Right lobe of liver (tissue), 6 donors: Measurements from ENCODE around the gene CPLX3. TPM values are rescaled to one million over a fixed set of nuclear protein-coding genes. Genes with fewer than 3 reads are reported as not detected.

Experiments
- ATAC-seq, 4 donors: fragments of 200-7000 bp; cut with Tn5 transposase; one replicate each; pipeline ENCODE4 v1.9.1; 2020; ENCODE audit warnings: mild to moderate bottlenecking in 4 of 4, moderate library complexity in 4 of 4
- DNase-seq, 3 donors: peaks; one replicate each; pipeline ENCODE4 v3.0.0-alpha.2; 2020
- H3K27ac ChIP-seq, 3 donors: fragments of 200-600 bp; one replicate each; pipeline ENCODE4 v1.8.0; 2022
- H3K27me3 ChIP-seq, 2 donors: fragments of 200-600 bp; one replicate each; pipeline ENCODE4 v1.8.0; 2022
- H3K36me3 ChIP-seq, 4 donors: fragments of 200-600 bp; sonication (generic) in 1 of 4; one replicate each; pipeline versions ENCODE4 v1.5.1 to v1.8.0; 2017 to 2022; ENCODE audit warnings: control low read depth in 1 of 4
- H3K4me1 ChIP-seq, 4 donors: fragments of 200-600 bp; sonication (generic) in 1 of 4; one replicate each; pipeline versions ENCODE4 v1.5.1 to v1.8.0; 2017 to 2022; ENCODE audit warnings: control low read depth in 1 of 4
- H3K4me3 ChIP-seq, 3 donors: fragments of 200-600 bp; one replicate each; pipeline ENCODE4 v1.8.0; 2022
- H3K9me3 ChIP-seq, 4 donors: fragments of 200-600 bp; sonication (generic) in 1 of 4; one replicate each; pipeline versions ENCODE4 v1.5.1 to v1.8.0; 2017 to 2022; ENCODE audit warnings: control low read depth in 1 of 4
- POLR2A ChIP-seq: fragments of 450-650 bp; IDR thresholded peaks from one replicate; pipeline ENCODE4 v1.6.1; 2017; ENCODE audit warnings: antibody characterized with exemption, mild to moderate bottlenecking
- WGBS: methylation state at CpG from one replicate; pipeline ENCODE4 v1.1.6; 2018; ENCODE audit warnings: low coverage, low lambda C conversion rate; ENCODE audit not compliant: insufficient coverage; ENCODE audit errors: missing lambda C conversion rate; 5-methylcytosine and 5-hydroxymethylcytosine counted together
- intact Hi-C, 2 donors: fragments of 100-400 bp; cut with DNase I; formaldehyde crosslinking; loops; one replicate each; pipeline versions ENCODE4 v1.11.2 to v1.14.1; 2022
- microRNA-seq, 2 donors: library from miRNA; unstranded; fragments of <30 nt; microRNA quantifications; one replicate each; pipeline ENCODE4, GENCODE V29; 2019 to 2020
- small RNA-seq, 2 experiments: library from RNA; depleted of rRNA; stranded (forward); fragments of <200 nt; gene quantifications; one replicate each; pipeline ENCODE3, GENCODE V24; 2016
- total RNA-seq, 6 experiments: library from RNA; depleted of rRNA in 2 of 6; stranded (reverse); fragments of >200 nt in 2 of 6; fragmentation: NEBNext Ultra II Directional in 3 of 6; extraction: Animal tissue kit (Norgen Biotek cat#: 25700) in 3 of 6; gene quantifications; one replicate each; pipeline versions ENCODE4 v1.1.0 to v1.2.4, GENCODE V29; 2016 to 2023
- TF ChIP-seq, protein P1 (sequence below), 4 donors: fragments of 200-600 bp in 3 of 4; fragments of 450-650 bp in 1 of 4; IDR thresholded peaks; one replicate each; pipeline versions ENCODE4 v1.5.1 to v1.8.0; 2016 to 2022; ENCODE audit warnings: antibody characterized with exemption in 4 of 4, mild to moderate bottlenecking in 2 of 4
- donor health status: DM: no; HTN: yes; CAD: no.
- donor health status: DM: no; HTN: no; CAD: no.
- donor health status: DM: no; HTN: no; CAD: no.
- donor health status: DM: no; HTN: yes; CAD: no.
- donor health status: DM: no; HTN: yes; CAD: no.

CPLX3 gene
- total RNA-seq, 6 experiments from 2014 or later = not detected

DNA sequence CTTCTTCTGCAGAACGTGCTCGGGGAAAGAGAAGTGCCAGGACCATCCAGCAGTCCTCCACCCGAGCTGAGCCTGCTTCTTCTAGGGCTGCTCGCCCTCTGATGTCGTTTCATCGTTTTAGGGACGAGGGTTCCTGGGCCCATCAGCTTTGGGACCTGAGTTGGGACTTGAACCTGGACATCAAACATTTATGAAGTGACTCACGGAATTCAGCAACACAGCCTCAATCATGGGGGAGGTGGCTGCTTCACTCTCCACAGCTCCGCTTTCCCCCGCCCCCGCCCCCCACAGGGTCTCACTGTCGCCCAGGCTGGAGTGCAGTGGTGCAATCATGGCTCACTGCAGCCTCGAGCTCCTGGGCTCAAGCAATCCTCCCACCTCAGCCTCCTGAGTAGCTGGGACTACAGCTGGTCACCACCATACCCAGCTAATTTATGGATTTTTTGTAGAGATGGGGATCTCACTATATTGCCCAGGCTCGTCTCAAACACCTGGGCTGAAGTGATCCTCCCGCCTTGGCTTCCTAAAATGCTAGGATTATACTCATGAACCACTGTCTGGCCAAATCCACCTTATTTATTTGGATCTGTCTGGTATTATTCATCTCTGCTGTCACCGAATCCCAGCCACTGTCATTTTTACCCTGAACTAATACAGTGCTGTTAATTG lies 47.5 kb downstream of the CPLX3 start:
- WGBS = 33% methylated on average over 9 of the region's 16 CpGs
- ATAC-seq (peak in 1 of 4 donors; percentile 37), DNase-seq (no peak)
- H3K4me3 ChIP-seq = peak overlapping the region; percentile 80 to 92 (median 84)
- H3K9me3 ChIP-seq = no peaks in the 10 kb centered on the region
- no peak for TF ChIP-seq POLR2A
- TF ChIP-seq, protein P1, sequence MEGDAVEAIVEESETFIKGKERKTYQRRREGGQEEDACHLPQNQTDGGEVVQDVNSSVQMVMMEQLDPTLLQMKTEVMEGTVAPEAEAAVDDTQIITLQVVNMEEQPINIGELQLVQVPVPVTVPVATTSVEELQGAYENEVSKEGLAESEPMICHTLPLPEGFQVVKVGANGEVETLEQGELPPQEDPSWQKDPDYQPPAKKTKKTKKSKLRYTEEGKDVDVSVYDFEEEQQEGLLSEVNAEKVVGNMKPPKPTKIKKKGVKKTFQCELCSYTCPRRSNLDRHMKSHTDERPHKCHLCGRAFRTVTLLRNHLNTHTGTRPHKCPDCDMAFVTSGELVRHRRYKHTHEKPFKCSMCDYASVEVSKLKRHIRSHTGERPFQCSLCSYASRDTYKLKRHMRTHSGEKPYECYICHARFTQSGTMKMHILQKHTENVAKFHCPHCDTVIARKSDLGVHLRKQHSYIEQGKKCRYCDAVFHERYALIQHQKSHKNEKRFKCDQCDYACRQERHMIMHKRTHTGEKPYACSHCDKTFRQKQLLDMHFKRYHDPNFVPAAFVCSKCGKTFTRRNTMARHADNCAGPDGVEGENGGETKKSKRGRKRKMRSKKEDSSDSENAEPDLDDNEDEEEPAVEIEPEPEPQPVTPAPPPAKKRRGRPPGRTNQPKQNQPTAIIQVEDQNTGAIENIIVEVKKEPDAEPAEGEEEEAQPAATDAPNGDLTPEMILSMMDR (IDR thresholded peaks at IDR 0.05) = no peak
- H3K36me3 ChIP-seq = no peaks in the 10 kb centered on the region
- peaks cover 0 to 41% (median 7%) of the 10 kb centered on the region in 4 donors for H3K4me1 ChIP-seq
- intact Hi-C loops = no loop called here
- peak overlapping the region in 2 of 3 donors; percentile 72 to 77 for H3K27ac ChIP-seq
- H3K27me3 ChIP-seq = no peaks in the 10 kb centered on the region

DNA sequence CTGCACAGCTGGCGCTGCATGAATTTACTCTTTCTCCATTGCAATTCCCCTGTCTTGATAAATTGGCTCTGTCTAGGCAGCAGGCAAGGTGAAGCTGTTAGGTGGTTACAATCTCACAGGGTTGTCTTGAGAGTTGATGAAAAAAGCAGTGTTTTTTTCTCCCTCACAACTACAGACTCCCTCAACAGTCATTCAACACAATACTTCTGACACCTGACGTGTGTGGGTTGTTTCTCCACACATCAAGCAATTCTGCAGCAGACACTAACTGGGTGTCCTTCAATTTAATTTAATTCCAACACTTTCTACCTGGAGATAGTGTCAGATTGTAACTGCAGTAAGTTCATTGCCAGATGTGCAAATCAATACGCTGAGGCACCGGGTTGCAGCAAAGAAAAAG lies 51.8 kb downstream of the CPLX3 start:
- DNase-seq (no peak), ATAC-seq (no peak)
- no peaks in the 10 kb centered on the region for H3K36me3 ChIP-seq
- no peak overlapping the region for H3K27ac ChIP-seq
- H3K4me3 ChIP-seq = no peak overlapping the region
- TF ChIP-seq, protein P1 (IDR thresholded peaks at IDR 0.05) = no peak
- no peak for TF ChIP-seq POLR2A
- H3K27me3 ChIP-seq = no peaks in the 10 kb centered on the region
- intact Hi-C loops = no loop called here
- H3K9me3 ChIP-seq = no peaks in the 10 kb centered on the region
- 72% methylated on average over 4 of the region's 4 CpGs for WGBS
- peaks cover 0 to 7% (median 0%) of the 10 kb centered on the region in 4 donors for H3K4me1 ChIP-seq

Small RNA genes within 50 kb of the gene (microRNA-seq; reads per million reads assigned to microRNA genes)
- 0 reads per million in 2 donors for gene MIR4513
- gene MIR6882 = 0.64 to 0.87 reads per million in 2 donors

Small RNA genes within 50 kb of the gene (small RNA-seq; reads per million reads assigned to genes)
- gene CPLX3 (0 reads per million in 2 experiments), gene MIR4513 (0 reads per million in 2 experiments), gene MIR6882 (0 to 0.19 reads per million in 2 experiments)

Other genes with a start within 250 kb of the CPLX3 start
- gene CLK3, start 210.8 kb upstream of the CPLX3 start, total RNA-seq = 10 to 100 TPM; 27.8 to 44.1 (median 33.2) TPM
- gene EDC3, start 130.6 kb upstream of the CPLX3 start, total RNA-seq = 10 to 100 TPM; 10.9 to 16.2 (median 11.8) TPM
- 10 to 100 TPM in 1 of 6 experiments, 1 to 10 TPM in 4, under 1 TPM in 1; 0.31 to 12.5 (median 2.9) TPM for gene CYP1A1, start 101.1 kb upstream of the CPLX3 start, total RNA-seq
- gene CYP1A2, start 77.8 kb upstream of the CPLX3 start, total RNA-seq = 100 to 1,000 TPM in 2 of 6 experiments, 10 to 100 TPM in 2, 1 to 10 TPM in 1, under 1 TPM in 1; 0.81 to 235 (median 65.0) TPM
- 10 to 100 TPM; 22.2 to 50.9 (median 32.7) TPM for gene CSK, start 44.5 kb upstream of the CPLX3 start, total RNA-seq
- not detected for gene LMAN1L, start 13.8 kb upstream of the CPLX3 start, total RNA-seq
- gene ULK3, start 16.5 kb downstream of the CPLX3 start, total RNA-seq = 10 to 100 TPM; 19.7 to 25.1 (median 22.1) TPM
- 10 to 100 TPM; 33.9 to 45.9 (median 41.7) TPM for gene SCAMP2, start 46.7 kb downstream of the CPLX3 start, total RNA-seq
- 10 to 100 TPM; 23.5 to 69.7 (median 40.8) TPM for gene MPI, start 63.4 kb downstream of the CPLX3 start, total RNA-seq
- gene FAM219B, start 80.2 kb downstream of the CPLX3 start, total RNA-seq = 10 to 100 TPM; 11.1 to 14.7 (median 13.3) TPM
- 100 to 1,000 TPM; 130 to 169 (median 141) TPM for gene COX5A, start 111.4 kb downstream of the CPLX3 start, total RNA-seq
- 1 to 10 TPM; 1.5 to 8.5 (median 2.4) TPM for gene RPP25, start 130.1 kb downstream of the CPLX3 start, total RNA-seq
- 10 to 100 TPM in 3 of 6 experiments, 1 to 10 TPM in 2, under 1 TPM in 1; 0.53 to 15.7 (median 7.7) TPM for gene SCAMP5, start 168.9 kb downstream of the CPLX3 start, total RNA-seq
- 10 to 100 TPM in 2 of 6 experiments, 1 to 10 TPM in 4; 5.9 to 21.5 (median 8.3) TPM for gene PPCDC, start 197.0 kb downstream of the CPLX3 start, total RNA-seq